Bronchial epithelial cell (primary cell): Measurements from ENCODE around the gene MTMR12. TPM values are rescaled to one million over a fixed set of nuclear protein-coding genes. Genes with fewer than 3 reads are reported as not detected.

Source experiments
- DNase-seq: peaks from one replicate; pipeline ENCODE4 v3.0.0-alpha.2; 2010; ENCODE audit warnings: low read depth
- FAIRE-seq: peaks from 2 replicates; lab custom pipeline; 2011; peaks lifted over from hg19 to GRCh38; lab: Jason Lieb, UNC
- H3K27me3 ChIP-seq: 2 replicates; pipeline ENCODE4 v1.5.1; 2011; ENCODE audit warnings: low read length; ENCODE audit not compliant: control insufficient read depth, insufficient read depth
- H3K36me3 ChIP-seq: 2 replicates; pipeline ENCODE4 v1.5.1; 2011; ENCODE audit warnings: low read length; ENCODE audit not compliant: control insufficient read depth, insufficient read depth
- H3K4me3 ChIP-seq: 2 replicates; pipeline ENCODE4 v1.5.1; 2011; ENCODE audit warnings: mild to moderate bottlenecking, low read depth, low read length, control low read depth
- total RNA-seq: library from RNA; depleted of rRNA; stranded (reverse); fragments of >200 nt; gene quantifications from 2 replicates; pipeline ENCODE4 v1.2.1, GENCODE V29; 2014
- TF ChIP-seq, protein P1 (sequence below): IDR thresholded peaks from 2 replicates; pipeline ENCODE4 v1.5.1; 2011; ENCODE audit warnings: mild to moderate bottlenecking, moderate library complexity, low read length, control low read depth, inconsistent platforms; ENCODE audit not compliant: insufficient read depth, severe bottlenecking

The MTMR12 gene
- total RNA-seq, 1 donor from 2014 or later = 15.8 TPM

DNA sequence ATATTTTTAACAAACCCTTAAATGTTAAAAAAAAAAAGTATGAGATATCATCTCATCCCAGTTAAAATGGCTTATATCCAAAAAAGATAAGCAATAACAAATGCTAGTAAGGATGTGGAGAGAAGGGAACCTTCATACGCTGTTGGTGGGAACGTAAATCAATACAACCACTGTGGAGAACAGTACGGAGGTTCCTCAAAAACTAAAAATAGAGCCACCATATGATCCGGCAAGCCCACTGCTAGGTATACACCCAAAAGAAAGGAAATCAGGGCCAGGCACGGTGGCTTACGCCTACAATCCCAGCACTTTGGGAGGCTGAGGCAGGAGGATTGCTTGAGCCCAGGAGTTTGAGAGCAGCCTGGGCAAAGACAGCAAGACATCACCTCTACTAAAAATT, 3.0 kb downstream of the MTMR12 start:
- TF ChIP-seq, protein P1, sequence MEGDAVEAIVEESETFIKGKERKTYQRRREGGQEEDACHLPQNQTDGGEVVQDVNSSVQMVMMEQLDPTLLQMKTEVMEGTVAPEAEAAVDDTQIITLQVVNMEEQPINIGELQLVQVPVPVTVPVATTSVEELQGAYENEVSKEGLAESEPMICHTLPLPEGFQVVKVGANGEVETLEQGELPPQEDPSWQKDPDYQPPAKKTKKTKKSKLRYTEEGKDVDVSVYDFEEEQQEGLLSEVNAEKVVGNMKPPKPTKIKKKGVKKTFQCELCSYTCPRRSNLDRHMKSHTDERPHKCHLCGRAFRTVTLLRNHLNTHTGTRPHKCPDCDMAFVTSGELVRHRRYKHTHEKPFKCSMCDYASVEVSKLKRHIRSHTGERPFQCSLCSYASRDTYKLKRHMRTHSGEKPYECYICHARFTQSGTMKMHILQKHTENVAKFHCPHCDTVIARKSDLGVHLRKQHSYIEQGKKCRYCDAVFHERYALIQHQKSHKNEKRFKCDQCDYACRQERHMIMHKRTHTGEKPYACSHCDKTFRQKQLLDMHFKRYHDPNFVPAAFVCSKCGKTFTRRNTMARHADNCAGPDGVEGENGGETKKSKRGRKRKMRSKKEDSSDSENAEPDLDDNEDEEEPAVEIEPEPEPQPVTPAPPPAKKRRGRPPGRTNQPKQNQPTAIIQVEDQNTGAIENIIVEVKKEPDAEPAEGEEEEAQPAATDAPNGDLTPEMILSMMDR = no peak
- DNase-seq (no peak), FAIRE-seq (no peak)
- Histone ChIP-seq H3K4me3 (no peak overlapping the region), H3K36me3 (no peaks in the 10 kb centered on the region), H3K27me3 (no peaks in the 10 kb centered on the region)

DNA sequence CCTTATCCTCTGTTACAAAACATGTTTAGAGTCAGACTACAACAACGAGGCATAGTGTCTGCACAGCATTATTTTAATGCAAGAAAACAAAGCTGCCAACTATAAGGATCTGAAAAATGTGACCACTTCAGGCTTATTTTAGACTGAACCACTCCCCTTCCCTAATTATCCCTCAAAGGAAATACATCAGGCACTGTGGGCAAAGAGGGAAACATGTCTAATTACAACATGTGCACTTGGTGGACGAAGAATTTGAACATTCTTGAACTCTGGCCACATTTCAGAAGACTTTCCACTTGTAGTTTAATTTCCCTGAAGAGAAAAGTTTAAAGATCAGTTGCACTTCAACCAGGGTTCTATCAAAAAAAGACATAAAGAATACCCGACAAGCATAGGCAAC, 3.8 kb downstream of the MTMR12 start:
- TF ChIP-seq, protein P1 = no peak
- FAIRE-seq (no peak), DNase-seq (no peak)
- H3K36me3 ChIP-seq = no peaks in the 10 kb centered on the region
- no peaks in the 10 kb centered on the region for H3K27me3 ChIP-seq
- no peak overlapping the region for H3K4me3 ChIP-seq

DNA sequence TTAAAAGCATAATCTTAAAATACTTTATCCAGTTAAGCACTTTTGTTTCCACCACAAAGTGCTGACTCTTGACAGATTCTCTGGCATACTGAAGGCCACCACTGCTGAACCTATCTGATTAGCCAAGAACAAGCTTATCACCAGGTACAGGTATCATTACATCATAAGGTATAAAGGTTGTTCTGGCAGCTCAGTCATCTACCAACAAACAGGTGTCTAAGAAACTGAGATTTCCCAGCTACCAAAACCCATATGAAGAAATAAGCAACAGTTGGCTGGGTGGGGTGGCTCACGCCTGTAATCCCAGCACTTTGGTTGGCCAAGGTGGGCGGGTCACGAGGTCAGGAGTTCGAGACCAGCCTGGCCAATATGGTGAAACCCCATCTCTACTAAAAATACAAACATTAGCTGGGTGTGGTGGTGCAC, 5.0 kb downstream of the MTMR12 start:
- Histone ChIP-seq H3K36me3 (no peaks in the 10 kb centered on the region), H3K27me3 (no peaks in the 10 kb centered on the region), H3K4me3 (no peak overlapping the region)
- no peak for DNase-seq
- no peak for FAIRE-seq
- TF ChIP-seq, protein P1 = no peak

DNA sequence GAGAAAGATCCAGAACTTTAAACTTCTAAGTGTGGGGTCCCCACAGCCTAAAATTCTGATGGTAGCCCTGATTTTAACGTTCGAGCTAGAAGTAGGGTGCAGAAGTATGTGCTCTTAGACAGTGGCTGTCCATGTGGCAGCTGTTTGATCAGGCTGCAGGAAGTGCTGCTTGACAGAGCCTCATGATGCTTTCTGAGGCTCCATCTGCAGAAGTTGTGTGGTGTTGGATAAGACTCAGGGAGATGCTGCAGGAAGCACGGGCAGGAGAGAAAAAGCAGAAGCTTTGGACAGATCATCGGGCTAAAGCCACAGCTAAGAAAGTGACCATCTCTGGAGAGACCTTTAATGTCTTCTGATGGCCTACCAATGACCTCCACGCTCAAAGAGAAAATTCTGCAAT, 8.1 kb downstream of the MTMR12 start:
- no peaks in the 10 kb centered on the region for H3K27me3 ChIP-seq
- DNase-seq = no peak
- H3K36me3 ChIP-seq = no peaks in the 10 kb centered on the region
- no peak for FAIRE-seq
- TF ChIP-seq, protein P1 = no peak
- H3K4me3 ChIP-seq = no peak overlapping the region

DNA sequence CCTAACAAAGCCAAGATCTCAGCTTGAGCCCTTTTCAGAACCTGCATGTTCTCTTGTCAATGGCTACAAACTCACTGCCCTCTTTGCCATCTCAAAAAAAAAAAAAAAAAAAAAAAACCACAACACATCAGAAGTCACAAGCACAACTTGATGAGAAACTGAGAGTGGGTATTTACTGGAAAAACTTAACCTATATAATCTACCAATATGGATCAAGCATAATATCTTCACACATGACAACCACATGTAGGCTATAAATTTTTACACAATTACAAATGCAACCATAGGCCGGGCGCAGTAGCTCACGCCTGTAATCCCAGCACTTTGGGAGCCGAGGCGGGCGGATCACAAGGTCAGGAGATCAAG, 9.0 kb downstream of the MTMR12 start:
- Histone ChIP-seq H3K27me3 (no peaks in the 10 kb centered on the region), H3K36me3 (no peaks in the 10 kb centered on the region), H3K4me3 (no peak overlapping the region)
- TF ChIP-seq, protein P1 = no peak
- FAIRE-seq (no peak), DNase-seq (no peak)

DNA sequence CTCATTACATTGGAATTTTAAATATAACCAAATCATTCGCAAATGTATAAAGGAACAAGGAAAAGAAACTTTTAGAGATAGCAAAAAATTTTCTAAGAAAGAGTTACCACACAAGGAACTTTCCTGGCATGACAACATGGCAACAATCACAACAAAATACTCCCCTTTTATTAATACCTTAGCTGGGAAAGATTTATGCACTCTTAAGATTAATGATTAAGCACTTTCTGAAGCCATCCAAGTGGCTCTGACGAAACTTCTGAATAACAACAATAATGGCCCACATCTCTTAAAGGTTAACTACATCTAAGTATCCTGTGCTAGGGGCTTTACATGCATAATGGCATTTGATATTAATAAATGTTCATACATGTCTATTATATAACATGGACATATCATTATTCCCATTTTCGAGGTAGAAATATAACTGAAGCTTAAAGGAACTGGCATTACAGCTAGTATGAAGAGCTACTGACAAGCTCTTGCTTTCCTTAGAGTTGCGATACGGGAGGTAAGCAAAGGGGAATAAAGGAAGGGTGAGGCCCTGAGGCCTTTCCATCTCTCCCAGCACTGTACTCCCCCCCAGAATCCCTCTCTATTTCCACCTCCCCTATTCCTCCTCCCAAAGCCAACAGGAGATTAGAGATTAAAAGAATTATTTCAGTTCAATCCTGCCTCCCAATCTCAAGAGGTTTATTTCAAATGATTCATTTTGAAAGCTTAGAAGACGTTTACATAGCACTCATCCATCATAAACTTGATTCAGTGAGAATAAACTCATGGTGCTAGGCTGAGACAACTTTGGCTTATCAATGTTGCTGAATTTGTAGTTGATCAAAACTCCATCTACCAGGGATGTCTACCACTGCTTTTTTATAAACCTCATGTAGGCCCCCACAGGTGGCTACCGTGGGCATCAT, 9.6 kb downstream of the MTMR12 start:
- no peaks in the 10 kb centered on the region for H3K27me3 ChIP-seq
- TF ChIP-seq, protein P1 = no peak
- FAIRE-seq = no peak
- H3K4me3 ChIP-seq = no peak overlapping the region
- no peaks in the 10 kb centered on the region for H3K36me3 ChIP-seq
- DNase-seq = no peak
